Thoracic aorta (tissue), 2 donors: ENCODE data around the gene EPC2. TPM values are rescaled to one million over a fixed set of nuclear protein-coding genes. Genes with fewer than 3 reads are reported as not detected.

Experiments used
- ATAC-seq: fragments of 150-250 bp; one replicate; pipeline ENCODE4 v1.8.0; 2017; ENCODE audit warnings: low read depth; ENCODE audit not compliant: insufficient number of reproducible peaks, low FRiP score
- DNase-seq: peaks from one replicate; pipeline ENCODE4 v3.0.0-alpha.2; 2020; ENCODE audit warnings: low spot score
- H3K27ac ChIP-seq, 2 donors: fragments of 200-600 bp; sonication (generic); 1 replicate in 1 of 2; 2 replicates in 1 of 2; pipeline ENCODE4 v1.5.1; 2016; ENCODE audit warnings: mild to moderate bottlenecking in 2 of 2, moderate library complexity in 2 of 2
- H3K27me3 ChIP-seq: fragments of 200-600 bp; sonication (generic); replicated peaks from 2 replicates; pipeline ENCODE4 v1.6.0; 2016; ENCODE audit warnings: mild to moderate bottlenecking; ENCODE audit not compliant: insufficient read depth
- H3K36me3 ChIP-seq: fragments of 200-600 bp; sonication (generic); one replicate; pipeline ENCODE4 v1.5.1; 2016
- H3K4me1 ChIP-seq, 2 donors: fragments of 200-600 bp; sonication (generic); 1 replicate in 1 of 2; 2 replicates in 1 of 2; pipeline versions ENCODE4 v1.5.1 to v1.6.0; 2016; ENCODE audit warnings: low read depth in 2 of 2, mild to moderate bottlenecking in 1 of 2; ENCODE audit not compliant: control insufficient read depth in 1 of 2
- H3K4me3 ChIP-seq: fragments of 200-600 bp; sonication (generic); 2 replicates; pipeline ENCODE4 v1.5.1; 2016; ENCODE audit warnings: mild to moderate bottlenecking
- H3K9me3 ChIP-seq: fragments of 200-600 bp; sonication (generic); 2 replicates; pipeline ENCODE4 v1.5.1; 2016
- CTCF ChIP-seq: fragments of 200-600 bp; sonication (generic); IDR thresholded peaks from one replicate; pipeline ENCODE4 v1.5.1; 2019; ENCODE audit warnings: antibody characterized with exemption
- total RNA-seq, 2 donors: library from RNA; depleted of rRNA; stranded (reverse); fragments of >200 nt; gene quantifications; one replicate each; pipeline versions ENCODE4 v1.1.0 to v1.2.3, GENCODE V29; 2016

The EPC2 gene
- total RNA-seq, 2 donors from 2014 or later, result 32.0 to 37.8 TPM

GRCh38 chr2:148754864-148755263, 110.3 kb downstream of the EPC2 start:
- H3K27ac ChIP-seq, result no peak overlapping the region
- ATAC-seq (no peak), DNase-seq (no peak)

GRCh38 chr2:148756292-148756975, 111.9 kb downstream of the EPC2 start:
- Histone ChIP-seq H3K4me1 (no peaks in the 10 kb centered on the region), H3K27ac (no peak overlapping the region), H3K27me3 (no peaks in the 10 kb centered on the region), H3K4me3 (no peak overlapping the region), H3K9me3 (no peaks in the 10 kb centered on the region), H3K36me3 (no peaks in the 10 kb centered on the region)
- DNase-seq (no peak), ATAC-seq (no peak)
- no peak for TF ChIP-seq CTCF

More at GRCh38 chr2:148754864-148755263, 110.3 kb downstream of the EPC2 start:
- Histone ChIP-seq H3K36me3 (no peaks in the 10 kb centered on the region), H3K27me3 (no peaks in the 10 kb centered on the region), H3K4me3 (no peak overlapping the region), H3K4me1 (no peaks in the 10 kb centered on the region), H3K9me3 (no peaks in the 10 kb centered on the region)
- no peak for TF ChIP-seq CTCF

GRCh38 chr2:148764815-148765214, 120.3 kb downstream of the EPC2 start:
- no peaks in the 10 kb centered on the region for H3K4me1 ChIP-seq
- no peak overlapping the region for H3K27ac ChIP-seq
- H3K36me3 ChIP-seq, result no peaks in the 10 kb centered on the region
- TF ChIP-seq CTCF, result no peak
- no peak for ATAC-seq
- H3K9me3 ChIP-seq, result no peaks in the 10 kb centered on the region
- H3K4me3 ChIP-seq, result no peak overlapping the region
- DNase-seq, result no peak
- H3K27me3 ChIP-seq, result no peaks in the 10 kb centered on the region

GRCh38 chr2:148770047-148770446, 125.5 kb downstream of the EPC2 start:
- ATAC-seq, result no peak
- no peak for DNase-seq
- Histone ChIP-seq H3K4me3 (no peak overlapping the region), H3K36me3 (peaks cover 8% of the 10 kb centered on the region), H3K4me1 (no peaks in the 10 kb centered on the region), H3K27me3 (no peaks in the 10 kb centered on the region), H3K27ac (no peak overlapping the region), H3K9me3 (no peaks in the 10 kb centered on the region)
- no peak for TF ChIP-seq CTCF

GRCh38 chr2:148781544-148781943, 137.0 kb downstream of the EPC2 start:
- Histone ChIP-seq H3K27me3 (no peaks in the 10 kb centered on the region), H3K9me3 (no peaks in the 10 kb centered on the region), H3K36me3 (peaks cover 19% of the 10 kb centered on the region), H3K4me1 (no peaks in the 10 kb centered on the region), H3K4me3 (no peak overlapping the region), H3K27ac (no peak overlapping the region)
- TF ChIP-seq CTCF, result no peak
- DNase-seq (no peak), ATAC-seq (no peak)
